Femur (tissue), 1 donor: ENCODE data around the gene SH3TC1.

Experiments used
- DNase-seq: peaks from one replicate; pipeline ENCODE4 v3.0.0-alpha.2; 2017

The SH3TC1 gene

DNA sequence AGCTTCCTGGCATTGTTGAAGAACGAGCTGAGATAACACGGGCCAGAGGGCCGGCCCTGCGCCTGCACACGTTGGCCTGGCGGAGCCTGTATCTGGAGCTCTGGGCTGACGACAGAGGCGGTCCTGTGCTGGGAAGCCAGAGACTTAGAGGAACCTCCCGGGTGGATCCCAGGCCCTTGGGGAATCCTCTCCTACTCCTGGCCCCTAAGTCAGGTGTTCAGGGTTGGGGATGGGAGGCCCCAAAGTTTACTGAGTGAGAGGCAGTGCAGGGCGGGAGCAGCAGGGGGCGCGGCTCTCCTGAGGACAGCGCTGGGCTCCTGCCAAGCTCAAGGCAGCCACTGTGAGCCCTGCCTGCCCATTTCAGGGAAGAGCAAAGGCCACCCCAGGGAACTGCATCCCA lies 68.0 kb downstream of the SH3TC1 start:
- peak; percentile 67 for DNase-seq

DNA sequence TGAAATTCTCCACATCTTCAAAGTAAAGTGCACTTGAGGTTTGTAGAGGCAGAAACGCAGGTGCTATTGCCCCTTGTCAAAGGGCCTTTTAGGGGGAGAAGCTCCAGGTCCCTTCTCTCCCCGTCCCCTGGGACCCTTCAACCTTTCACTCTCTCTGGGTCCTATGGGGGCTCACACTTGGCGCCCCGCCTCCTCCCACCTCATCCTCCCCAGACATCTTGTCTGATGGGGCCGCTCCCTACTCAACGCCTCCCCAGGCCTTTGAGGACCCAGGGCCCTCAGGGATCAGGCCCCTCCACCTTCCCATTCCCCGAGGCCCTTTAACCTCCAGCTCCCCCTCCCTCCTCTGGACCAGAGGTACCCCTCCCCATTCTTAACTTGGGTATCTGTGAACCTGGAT lies 69.1 kb downstream of the SH3TC1 start:
- no peak for DNase-seq

DNA sequence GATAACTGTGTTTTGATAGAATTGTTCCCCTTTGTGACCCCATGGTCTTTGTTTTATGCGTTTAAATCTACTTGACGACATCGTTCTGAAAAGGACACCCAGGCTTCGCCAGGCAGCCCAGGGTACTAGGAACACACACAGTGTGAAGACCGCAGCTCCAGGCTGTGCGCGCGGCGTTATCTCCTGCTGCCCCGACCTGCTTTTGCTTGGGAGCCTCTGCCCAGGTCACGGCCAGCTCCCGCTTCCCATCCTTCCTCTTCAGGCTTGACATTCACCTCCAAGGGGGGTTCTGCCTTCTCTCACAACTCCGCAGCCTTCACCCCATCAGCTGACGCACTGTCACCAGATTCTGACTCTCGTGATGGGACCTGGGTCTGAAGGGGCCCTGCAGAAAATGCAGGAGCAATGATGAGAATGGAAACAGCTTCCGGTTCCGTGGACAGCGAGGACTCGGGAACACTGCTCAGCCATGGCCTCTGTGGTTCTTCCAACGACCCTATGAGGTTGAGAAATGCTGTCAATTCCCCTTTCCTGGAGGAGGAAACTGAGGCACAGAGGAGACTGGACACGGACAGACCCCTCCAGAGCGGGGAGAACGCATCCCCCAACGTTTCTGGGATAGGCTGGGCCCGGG lies 69.9 kb downstream of the SH3TC1 start:
- DNase-seq, result no peak

DNA sequence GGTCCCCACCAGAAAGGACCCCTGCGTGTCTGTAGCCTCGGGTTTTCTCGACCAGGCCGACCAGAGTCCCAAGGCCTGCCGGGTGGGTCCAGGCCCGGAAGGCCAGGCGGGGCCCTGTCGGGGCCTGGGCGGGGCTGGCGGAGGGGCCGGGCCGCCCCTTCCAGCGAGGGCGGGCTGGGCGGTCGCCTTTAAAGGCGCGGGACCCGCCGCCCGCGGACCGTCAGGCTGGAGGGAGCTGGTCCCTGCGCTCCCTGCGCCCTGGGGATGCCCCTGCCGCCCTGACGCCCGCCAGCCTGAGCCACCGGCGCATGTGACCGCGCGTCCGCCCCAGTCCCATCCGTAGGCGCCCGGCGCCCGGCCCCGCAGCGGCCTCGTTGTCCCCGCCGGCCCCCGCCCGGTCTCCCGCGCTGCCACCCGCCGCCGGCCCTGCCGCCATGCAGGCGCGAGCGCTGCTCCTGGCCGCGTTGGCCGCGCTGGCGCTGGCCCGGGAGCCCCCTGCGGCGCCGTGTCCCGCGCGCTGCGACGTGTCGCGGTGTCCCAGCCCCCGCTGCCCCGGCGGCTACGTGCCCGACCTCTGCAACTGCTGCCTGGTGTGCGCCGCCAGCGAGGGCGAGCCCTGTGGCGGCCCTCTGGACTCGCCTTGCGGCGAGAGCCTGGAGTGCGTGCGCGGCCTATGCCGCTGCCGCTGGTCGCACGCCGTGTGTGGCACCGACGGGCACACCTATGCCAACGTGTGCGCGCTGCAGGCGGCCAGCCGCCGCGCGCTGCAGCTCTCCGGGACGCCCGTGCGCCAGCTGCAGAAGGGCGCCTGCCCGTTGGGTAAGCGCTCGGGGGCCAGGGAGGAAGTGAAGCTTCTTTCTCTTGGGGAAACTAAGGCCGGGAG lies 70.7 kb downstream of the SH3TC1 start, which contains the start of gene HTRA3:
Gene HTRA3 (plus strand): TSS at position 220 of the 883 bp plus-strand sequence. CDS start 215 bp downstream, at position 435.
- peak; percentile 81 for DNase-seq

DNA sequence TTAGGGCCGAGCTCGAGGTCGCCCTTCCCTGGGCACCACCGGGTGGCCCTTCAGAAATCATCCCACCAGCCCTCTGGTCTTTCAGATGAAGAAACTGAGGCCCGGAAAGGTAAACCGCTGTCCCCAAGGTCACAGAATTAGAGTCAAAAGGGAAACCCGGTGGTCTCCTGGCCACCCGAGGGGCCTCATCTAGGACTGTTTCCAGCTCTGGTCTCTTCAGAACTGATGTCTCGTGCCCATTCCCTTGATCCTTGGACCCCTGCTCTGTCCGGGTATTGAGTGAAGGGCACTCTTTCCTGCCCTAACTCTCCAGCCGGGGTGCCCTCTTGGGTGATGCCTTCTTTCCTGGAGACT lies 71.3 kb downstream of the SH3TC1 start:
- DNase-seq, result no peak

DNA sequence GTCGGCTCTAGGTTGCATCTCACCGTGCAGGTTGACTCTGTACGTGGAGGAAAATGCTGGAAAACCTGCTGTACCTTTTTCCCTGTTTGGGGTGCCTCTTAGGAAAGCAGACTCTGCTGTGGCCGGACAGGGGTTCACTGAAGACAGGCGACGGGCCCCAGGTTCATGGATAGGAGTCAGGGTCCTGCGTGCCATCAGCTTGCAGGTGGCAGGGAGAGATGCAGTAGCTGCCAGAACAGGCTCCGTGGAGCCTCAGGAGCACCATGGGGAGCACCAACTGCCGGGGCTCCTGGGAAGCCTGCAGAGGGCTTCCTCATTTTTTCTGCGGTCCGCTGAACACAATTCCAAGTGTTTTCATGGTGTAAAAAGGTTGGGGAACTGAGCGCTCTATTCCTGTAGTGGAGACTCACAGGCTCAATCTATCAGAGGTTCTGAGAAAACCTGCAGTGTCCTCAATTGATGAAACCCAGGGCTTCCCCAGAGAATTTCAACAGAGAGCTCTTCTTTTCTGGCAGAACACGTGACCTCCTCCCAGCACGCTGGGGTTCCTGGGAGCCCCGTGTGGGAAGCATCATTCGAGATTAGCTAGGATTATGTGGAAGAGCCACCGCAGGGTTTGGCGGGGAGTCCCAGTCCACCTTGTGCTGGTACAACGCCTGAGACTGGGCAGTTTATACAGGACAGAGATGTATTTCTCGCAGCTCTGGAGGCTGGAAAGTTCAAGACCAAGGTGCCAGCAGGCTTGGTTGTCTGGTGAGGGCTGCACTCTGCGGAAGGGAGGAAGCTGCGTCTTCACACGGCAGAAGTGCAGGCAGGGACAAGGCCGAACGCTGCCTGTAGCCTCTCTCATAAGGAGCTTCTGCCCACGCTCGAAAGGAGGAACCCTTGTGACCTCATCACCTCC lies 72.1 kb downstream of the SH3TC1 start:
- peak; percentile 22 for DNase-seq

DNA sequence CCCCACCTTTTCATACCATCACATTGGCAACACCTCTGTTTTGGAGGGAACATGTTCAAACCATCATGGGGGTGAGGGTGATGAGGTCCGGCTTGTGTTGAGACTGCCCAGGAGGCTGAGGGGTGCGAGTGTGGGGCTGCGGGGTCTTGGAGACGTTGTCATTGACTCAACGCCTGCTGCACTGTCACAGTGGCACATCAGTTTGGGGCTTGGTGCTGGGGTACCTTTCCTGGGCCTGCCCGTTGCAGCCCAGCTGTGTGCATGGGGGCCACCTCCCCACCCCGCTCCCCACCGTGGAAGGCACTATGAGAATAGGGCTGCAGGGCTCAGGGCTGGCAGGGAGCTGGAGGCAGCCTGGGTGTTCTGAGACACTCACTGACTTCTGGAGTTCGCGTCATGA lies 72.7 kb downstream of the SH3TC1 start:
- DNase-seq, result no peak

DNA sequence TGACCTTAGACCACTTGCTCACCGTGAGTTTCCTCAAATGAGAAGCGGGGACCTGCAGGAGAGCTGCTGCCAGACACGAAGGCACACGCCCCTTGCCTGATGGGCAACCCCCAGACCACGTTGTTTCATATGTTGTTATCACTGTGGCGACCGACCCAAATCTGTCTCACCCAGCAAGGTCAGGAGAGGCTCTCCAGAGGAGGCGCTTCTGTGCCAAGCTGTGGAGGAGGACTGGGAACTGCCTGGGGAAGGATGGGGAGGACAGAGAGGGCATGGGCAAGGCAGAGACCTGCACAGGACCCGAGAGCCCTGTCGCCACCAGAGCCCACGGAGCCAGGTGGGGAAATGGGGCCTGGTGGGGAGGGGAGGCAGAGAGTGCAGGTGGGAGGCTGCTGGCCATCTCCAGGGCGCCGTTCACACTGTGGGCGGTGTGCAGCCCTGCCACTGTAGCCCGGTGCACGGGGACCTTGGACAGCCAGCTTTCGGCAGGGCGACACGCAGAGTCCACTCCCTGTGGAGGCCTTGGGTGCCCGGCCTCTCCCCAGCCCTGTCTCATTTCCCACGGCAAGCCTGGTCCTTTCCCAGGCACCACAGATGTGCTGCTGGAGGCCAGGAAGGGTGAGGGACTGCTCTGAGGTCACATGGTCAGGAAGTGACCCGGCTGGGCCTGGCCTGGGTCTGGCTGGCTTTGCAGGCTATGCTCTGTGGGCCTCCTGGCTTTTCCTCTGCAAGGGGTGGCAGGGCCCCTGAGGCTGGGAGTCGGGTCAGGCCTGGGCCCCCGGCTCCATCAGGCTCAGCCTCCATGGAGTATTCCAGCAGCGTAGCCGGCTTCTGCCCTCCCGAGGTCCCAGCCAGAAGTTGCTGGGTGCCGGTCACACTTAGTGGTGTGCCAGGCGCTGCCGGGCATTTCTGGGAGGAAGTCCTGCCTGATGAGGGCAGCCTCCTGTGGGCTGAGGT lies 73.7 kb downstream of the SH3TC1 start:
- DNase-seq, result peak; percentile 59

DNA sequence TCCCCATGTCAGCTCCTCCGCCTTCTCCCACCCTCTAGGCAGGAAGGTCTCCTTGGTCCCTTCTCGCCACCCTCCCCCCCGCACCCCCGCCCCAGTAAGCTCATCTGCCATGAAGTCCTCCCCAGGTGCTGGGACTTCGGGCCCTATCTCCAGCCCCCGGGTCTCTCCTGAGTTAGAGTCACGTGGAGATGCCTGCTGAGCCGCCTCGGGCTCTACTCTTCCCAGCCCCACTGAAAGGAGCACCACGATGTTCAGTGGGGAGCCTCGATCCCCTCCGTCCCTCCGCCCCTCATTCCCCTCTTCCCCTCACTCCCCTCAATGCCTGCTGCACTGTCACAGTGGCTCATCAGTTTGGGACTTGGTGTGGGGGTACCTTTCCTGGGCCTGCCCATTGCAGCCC lies 74.4 kb downstream of the SH3TC1 start:
- DNase-seq, result no peak

DNA sequence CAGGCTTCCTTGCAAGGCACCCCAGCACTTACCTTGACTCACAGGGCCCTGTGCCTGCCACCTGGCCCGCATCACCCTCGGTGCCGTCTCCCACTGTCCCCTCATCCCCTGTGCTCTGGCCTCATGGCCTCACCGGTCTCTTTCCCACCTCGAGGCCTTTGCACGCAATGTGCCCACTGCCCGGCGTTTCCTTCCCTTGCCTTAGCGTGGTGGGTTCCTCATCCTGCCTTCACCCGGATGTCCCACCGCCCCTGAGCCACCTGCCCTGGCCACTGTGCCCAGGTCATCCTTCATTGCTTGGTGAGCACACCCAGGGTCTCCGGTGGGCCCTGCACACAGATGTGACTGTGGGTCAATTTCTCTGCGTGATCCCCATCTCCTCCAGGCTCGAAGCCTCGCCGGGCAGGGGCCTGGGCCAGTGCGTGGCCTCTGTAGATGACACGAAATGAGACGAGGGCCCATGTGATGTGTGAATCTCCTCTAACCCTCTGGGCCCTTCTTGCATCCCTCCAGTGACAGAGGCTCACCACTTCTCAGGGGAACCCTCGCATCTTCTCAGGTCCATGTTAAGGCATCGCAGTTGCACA lies 75.1 kb downstream of the SH3TC1 start:
- no peak for DNase-seq

DNA sequence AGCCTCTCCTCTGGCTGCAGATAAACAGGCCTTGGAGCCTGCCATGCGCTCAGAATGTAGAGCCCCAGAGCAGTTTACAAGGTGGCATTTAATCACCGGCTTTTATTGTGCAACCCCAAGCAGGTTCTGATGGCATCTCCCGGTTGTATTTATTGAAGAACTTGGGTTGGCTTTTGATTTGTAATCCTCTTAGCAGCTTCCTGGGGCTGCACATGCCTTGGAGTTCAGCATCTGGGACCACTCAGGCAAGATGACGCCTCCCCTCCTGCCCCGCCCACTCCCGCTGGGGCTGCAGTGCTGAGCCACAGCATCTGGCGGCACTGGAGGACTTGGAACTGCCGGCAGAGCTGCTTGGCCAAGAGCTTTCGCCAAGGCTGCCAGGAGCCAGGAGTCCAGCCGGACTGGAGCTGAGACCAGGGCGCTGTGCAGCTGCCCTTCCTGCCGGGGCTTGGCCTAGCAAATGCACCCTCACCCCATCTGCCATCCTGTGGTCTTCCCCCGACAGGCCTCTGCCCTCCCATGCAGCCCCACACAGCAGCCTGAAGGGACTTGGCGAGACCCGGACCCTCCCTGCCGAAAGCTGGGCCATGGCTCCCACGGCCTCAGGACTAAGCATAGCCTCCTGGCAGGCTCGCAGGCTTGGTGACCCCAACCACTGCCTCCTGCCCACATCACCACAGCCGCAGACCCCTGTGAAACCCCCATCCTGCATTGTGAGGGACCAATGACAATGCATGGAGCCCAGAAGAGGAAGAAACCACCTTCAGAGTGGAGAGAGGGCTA lies 75.9 kb downstream of the SH3TC1 start:
- peak; percentile 93 for DNase-seq

DNA sequence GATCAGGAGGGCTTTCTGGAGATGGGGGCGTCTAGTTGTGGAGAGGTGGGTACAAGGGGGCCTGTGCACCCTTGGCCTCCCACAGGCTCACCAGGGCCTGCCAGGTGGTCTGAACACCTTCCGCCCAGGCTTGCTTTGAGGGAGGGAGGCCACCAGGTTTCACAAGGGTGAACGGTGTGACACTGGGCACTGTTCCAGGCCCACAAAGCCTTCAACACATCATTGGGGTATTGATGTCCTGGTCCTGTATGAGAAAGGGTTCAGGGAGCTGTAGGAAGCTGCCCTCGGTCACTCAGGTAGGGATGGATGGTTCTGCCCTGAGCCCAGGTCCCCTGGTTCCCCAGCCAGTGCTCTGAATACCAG lies 76.4 kb downstream of the SH3TC1 start:
- DNase-seq, result no peak

DNA sequence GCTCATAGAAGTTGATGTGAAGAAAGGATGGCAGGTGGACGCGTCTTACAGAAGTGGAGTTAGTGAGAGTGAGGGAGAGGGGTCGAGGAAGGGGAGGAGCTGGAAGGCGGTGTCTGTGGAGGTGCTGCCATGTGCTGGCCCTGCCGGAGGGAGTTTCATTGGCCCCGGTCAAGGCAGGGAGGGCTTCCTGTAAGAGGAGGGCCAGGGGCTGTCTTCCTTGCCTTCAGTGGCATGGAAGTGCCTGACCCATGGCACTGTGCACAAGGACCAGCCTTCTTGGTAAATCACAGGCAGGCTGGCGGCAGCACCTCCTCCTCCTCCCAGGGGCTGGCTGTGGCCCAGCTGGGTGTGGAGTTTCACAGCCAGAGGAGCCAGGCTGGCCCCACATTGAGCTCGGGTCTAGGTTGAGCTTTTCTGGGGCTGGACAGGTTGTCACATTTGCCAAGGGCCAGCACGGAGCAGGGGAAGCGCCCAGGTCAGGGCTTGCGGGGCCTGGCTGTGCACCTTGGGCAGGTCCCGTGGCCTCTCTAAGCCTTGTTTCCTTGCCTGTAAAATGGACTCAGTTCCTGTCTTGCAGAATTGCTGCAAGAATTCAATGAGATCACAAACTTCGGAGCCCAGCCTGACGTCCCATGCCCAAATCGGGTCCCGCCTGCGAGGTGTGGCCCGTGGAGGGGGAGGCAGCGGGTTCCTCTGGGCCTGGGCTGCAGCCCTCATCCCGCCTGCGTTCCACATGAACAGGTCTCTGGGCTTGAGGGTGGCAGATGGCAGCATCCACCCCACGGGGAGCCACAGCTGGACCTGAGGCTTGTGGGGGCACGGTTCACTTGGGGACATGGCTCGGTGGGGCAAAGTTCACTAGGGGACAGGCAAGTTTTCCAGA lies 77.5 kb downstream of the SH3TC1 start:
- peak; percentile 73 for DNase-seq

DNA sequence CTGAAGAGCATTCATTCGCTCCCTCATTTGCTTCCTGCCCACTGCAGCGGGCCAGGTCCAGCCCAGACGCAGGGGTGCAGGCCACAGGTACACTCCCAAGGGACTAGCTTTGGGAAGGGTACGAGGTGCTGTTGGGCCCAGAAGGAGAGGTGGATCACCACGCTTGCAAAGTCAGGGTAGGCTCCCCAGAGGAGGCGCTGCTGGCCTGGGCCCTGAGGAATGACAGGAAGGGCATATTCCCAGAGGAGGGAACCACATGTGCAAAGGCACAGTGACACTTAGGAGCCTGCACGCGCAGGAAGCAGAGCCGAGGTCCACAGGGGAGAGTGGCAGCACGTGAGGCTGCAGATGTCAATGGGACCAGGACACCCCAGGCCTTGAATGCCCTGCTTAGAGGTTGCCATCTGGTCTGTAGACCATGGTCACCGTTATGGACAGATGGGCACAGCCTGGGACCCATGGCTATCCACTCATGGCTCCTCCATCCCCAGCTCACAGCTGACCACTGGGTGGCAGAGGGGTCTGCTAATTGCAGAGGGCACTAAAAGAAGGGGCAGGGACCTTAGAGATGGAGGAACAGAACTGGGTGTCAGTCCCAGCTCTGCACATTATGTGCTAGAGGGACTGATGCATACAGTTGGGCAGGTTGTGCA lies 78.4 kb downstream of the SH3TC1 start:
- peak; percentile 19 for DNase-seq

DNA sequence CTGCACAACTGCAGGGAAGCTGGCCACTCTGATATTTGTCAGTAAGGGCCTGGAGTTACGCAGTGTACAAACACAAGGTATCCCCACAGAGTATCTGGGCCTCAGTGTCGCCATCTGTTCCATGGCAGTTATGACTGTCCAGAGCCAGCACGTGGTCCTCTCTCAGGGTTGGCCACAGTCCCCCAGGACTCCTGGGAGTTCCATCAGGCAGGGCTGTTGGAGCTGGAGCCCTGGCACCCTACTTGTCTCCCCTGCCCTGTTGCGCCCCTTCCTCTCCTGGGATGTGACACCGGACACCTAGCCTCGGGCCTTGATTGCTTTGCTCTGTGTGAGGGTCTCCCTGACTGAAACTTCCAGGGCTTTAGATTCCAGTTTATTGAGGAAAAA lies 78.9 kb downstream of the SH3TC1 start:
- DNase-seq, result no peak

DNA sequence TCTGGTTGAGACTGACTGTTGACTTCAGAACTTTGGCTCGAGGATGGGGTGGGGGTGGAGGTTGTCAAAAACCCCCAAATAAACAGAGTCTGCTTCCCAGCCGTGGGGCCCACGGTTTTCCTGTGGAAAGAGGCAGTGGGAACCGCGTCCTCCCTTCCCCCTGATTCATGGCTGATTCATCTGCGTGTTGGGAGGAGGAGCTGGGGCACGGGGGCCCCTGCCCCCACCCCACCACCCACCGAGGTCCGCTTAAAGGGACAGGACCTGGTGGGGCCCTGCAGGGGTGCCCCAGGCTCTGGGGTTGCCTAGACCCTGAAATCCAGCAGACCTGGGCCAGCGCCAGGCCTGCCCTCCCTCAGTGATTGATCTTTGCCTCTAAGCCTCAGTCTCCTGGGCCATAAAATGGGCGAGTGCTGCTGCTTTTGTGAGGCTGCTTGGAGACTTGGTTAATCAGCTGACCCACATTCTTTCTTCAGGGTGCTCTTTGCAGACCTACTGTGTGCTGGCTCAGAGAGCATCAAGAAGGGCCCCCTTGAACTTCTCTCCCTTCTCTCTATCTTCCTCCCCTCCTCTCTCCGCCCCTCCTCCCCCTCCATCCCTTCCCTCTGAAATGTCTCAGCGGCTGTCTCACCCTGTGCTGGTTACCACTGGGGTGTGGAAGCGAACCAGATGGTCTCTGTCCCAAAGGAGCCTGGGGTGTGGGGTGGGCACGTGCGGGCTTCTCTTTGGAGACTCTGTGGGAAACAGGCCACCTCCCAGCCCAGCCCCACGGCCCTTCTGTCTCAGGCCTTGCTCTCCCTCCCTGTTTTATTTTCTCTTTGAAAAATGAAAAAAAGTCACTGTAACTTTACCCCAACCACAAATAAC lies 79.6 kb downstream of the SH3TC1 start:
- peak; percentile 88 for DNase-seq

DNA sequence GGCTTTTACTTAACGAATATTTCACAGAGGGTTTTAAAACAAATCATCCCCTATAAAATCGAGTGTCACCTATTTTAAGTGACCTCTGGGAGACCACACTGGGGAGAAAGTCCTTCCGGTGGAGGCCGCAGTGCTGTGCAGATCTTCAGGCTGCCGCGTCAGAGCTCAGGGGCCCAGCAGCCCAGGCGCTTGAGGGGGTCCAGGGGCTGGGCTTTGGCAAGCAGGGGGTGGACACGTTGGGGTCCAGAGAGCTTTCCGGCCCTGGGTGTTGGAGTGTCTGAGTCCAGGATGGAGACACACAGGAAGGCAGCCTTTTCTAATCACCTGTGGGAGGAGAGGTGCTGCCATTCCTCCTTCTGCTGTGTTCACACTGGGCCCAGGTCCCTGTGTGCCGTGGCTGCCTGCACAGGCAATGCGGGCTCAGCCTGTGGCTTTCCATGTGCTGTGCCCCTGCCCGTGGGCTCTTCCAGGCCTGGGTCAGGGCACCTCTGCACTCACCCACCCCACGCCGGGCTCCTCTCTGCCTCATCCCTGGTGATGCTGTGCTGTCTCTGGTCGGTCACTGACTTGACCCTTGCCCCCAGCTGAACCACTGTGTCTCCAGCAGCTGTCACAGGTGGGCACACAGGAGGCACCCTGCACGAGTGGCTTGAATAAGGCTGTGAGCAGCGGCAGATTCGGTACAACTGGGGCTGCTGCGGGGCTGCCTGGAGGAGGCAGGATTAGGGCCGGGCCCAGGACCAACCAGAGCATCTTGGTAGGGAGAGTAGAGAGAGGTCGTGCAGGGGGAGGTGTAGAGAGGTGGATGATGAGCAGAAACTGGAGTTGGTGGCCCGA lies 80.4 kb downstream of the SH3TC1 start:
- peak; percentile 50 for DNase-seq
